EH (cell line): ENCODE measurements around the gene YEATS2.
"Not testable (repeated sequence)": the region's sequence is repeated elsewhere in the genome, so short reads cannot be mapped to it uniquely, and the experiment has no call there.

Source experiments
- DNase-seq: peaks from one replicate; pipeline ENCODE4 v3.0.0-alpha.2; 2015; ENCODE audit warnings: low read depth

YEATS2 gene

DNA sequence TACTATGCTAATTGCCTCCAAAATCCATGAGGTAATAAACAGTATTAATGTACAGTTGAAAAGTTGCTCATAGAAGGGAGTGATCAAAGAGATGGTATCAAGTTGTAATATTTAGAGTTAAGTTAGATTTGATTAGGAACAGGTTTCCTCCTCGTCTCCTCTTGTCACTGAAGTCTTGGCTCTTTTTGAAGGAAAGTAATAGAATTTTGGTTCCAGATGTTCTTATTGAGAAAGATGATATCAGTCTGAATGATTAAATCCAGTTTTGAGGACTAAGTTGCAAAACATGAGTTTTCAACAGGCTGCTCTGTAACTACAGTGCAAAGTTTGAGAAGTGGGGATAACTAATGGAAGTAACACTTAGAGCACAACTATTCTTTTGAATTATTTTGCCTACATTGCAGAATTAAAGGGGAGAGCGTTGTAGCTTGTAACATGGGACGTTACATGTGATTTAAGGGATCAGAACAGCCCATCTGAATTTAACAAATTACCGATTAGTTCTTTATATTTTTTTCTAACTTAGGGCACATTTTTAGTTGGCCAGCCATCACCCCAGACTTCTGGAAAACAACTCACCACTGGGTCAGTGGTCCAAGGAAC lies 79.5 kb downstream of the YEATS2 start:
- DNase-seq: no peak

DNA sequence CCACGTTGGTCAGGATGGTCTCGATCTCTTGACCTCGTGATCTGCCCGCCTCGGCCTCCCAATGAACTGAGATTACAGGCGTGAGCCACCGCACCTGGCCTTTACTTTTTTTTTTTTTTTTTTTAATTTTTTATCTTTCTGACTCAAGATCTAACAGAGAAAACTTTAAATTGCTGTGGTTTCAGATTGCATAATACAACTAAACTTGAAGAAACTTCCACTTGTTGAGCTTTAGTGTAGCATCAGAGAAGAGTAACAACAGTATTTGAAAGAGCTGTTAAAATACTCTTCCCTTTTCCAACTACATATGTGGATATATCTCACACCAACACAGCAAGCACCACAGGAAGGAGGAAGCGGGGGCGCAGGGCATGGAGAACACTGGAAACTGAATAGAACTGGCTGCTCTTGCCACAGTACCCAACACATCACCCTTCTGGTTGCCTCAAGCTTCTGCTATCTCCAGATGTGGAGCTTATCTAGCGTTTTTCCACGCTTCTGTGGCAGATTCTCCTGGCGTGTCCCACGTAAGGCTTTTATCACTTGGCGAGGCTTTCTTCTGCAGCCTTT lies 82.4 kb downstream of the YEATS2 start:
- no peak for DNase-seq

DNA sequence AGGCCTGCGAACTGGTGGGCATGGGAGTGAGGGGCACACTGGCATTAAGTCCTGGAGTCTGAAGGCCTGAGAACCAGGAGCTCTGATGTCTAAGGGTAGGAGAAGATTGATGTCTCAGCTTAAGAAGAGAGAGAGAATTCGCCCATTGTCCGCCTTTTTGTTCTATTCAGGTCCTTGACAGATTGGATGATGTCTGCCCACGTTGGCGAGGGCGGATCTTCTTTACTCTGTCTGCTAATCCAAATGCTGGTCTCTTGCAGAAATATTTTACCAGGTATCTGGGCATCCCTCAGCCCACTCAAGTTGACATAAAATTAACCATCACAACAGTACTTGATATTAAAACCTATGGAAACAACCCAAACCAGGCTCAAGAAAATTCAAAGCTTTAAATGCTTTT lies 83.6 kb downstream of the YEATS2 start:
- DNase-seq: no peak

DNA sequence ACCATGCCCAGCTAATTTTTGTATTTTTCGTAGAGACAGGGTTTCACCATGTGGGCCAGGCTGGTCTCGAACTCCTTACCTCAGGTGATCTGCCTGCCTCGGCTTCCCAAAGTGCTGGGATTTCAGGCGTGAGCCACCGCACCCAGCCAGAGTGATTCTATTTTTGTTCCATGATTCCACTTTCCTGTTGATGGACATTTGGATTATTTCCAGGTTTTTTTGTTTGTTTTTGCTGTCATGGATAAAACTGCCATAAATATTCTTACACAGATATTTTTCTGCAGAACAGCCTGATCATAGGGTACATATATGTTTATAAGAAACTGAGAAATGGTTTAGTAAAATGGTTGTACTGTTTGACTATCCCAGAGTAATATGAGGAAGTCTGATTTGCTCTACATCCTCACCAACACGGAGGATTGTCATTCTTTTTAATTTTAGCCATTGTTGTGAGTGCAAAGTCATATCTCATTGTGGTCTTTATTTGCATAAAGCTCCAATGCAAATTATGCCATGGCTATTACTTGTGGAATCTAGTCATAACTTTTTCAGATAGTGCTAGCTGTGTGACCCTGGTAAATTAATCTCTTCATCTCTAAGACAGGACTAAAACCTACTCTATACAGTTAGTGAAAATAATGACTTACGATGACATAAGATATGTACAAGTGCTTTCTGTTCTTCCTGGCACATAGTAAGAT lies 85.1 kb downstream of the YEATS2 start:
- DNase-seq: no peak

GRCh38 chr3:183784503-183784902 lies 86.9 kb downstream of the YEATS2 start:
- DNase-seq: not testable (repeated sequence)

DNA sequence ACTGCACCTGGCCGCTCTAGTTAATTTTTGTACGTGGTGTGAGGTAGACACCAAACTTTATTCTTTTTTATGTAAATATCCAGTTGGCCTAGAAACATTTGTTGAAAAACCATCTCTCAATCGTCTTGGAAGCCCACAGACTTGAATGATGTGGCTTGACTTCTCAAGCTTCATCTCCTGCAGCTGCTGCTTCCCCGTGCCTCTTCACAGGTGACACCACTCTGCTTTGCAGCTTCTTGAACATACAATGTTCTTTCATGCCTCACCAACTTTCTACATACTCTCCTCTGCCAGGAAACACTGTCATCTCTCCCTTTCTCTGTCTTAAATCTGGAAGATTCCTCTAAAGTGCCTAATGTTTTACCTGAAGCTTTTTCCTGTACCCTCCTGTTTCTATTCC lies 92.2 kb downstream of the YEATS2 start:
- no peak for DNase-seq

GRCh38 chr3:183790700-183791099 lies 93.1 kb downstream of the YEATS2 start:
- DNase-seq: no peak

DNA sequence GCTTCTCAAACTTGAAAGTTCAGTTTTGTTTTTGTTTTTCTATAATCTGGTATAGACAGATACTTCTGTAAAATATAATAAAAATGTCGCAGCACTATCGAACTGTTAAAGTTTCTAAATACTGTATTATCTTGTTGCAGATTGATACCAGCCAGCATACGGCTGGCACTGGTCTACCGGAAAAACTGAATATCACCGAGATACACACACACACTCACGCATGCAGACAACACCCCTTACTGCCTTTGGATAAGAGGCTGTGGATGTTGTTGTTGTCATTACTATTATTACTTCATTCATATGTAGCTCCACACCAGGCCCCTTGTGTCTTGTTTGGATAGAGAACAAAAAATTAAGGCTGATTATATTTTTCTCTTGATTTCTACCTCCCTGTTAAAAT lies 95.4 kb downstream of the YEATS2 start:
- no peak for DNase-seq

DNA sequence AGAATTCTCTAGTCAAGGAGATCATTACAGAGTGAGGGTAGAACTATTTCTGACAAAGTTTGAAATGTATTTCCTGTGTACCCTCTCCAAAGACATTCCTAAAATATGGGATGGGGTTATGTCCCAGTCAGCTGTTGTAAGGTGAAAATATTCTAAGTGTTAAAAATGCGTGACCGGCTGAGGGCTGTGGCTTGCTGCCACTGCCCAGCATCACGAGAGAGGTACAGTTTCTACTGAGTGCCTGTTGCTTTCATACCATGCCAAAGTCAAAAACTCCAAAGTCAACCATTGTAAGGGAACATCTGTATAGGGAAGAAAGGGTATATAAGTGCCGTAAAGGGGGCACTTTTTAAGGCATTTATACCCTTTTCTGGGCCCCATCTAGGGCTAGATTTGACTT lies 96.9 kb downstream of the YEATS2 start:
- DNase-seq: no peak

- no peak for DNase-seq
Observed at GRCh38 chr3:183796372-183796771, 98.8 kb downstream of the YEATS2 start.

DNA sequence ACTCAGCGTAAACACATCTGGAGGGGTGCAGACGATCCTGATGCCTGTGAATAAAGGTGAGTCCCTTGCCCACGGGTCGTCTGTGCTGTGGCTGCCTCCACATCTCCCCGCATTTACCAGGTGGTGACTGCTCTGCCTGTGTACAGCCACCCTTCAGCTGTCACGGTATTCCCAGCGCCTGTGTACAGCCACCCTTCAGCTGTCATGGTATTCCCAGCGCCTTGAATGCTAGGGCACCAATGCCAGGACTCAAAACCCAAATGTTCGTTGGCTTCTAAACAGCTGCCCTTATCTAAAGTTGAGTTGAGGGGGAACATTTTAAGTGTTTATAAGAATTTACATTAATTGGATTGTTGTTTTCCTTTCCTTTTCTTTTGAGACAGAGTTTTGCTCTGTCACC lies 100.4 kb downstream of the YEATS2 start:
- DNase-seq: no peak

- DNase-seq: no peak
Observed at GRCh38 chr3:183799461-183799860, 101.9 kb downstream of the YEATS2 start.

DNA sequence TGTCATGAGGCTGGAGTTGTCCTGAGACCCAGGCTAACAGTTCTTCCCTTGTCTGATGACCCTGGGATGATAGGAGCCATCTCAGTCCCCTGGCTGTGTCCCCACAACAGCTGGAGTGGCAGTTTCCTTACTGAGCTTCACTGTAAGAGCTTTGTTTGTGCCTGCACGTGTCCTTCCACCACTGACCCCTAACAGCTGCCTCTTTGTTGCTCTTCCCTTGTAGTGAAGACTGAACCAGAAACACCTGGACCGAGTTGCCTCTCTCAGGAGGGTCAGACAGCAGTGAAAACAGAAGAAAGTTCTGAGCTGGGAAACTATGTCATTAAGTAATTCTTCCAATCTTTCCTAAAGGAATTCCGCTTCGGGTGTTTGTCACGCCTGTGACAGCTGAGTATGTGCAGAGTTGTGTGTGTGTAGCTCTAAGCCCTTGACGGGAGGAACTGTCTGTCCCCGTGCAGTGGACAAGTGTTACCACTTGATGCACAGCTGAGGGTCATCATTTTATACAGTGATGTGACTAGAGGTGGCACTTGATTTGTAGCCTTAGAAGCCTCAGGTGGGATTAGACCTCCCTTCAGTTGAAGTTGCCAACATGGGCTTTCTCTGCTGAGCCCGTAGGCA lies 102.8 kb downstream of the YEATS2 start:
- DNase-seq: no peak

- DNase-seq: no peak
Observed at GRCh38 chr3:183801601-183802000, 104.0 kb downstream of the YEATS2 start.

DNA sequence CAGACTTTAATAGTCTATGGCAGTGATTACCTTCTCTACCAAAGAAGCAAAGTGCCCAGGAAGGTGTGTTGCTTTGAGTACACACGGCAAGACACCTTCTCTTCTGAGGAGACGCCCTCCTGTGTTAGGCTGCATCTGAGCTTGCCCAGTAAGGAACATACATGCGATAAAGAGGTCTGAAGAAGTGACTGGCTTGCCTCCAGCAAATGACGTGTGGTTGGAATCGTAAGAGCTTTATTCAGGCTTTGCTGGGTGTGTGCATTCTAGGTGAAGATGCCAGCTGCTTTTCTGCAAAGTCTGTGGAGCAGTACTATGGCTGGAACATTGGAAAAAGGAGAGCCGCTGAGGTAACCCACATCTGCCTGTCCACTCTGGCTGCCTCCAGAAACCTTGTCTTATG lies 105.4 kb downstream of the YEATS2 start:
- no peak for DNase-seq

DNA sequence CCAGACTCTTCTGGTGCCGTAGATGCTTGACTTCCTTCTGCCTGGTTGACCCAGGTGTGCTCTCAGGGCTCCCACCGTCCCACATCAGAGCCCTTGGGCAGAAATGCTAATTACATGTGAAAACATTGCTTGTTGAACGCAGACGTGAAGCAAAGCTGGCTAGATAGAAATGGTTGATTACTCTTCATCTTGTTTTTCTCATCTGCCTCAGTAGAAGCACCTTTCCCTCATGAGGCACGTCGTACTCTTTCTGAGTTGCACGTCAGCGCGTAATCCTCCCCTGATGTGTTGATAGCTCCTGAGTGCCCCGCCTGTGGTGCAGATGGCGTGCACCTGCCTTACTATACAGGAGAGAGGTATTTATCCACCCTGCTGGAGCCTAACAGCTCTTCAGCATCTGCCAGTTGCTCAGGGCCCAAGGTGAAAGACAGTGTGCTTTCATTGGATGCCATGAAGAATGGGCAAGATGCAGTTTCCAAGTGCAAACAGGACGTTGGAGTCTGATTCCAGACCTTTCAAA lies 109.7 kb downstream of the YEATS2 start:
- no peak for DNase-seq

DNA sequence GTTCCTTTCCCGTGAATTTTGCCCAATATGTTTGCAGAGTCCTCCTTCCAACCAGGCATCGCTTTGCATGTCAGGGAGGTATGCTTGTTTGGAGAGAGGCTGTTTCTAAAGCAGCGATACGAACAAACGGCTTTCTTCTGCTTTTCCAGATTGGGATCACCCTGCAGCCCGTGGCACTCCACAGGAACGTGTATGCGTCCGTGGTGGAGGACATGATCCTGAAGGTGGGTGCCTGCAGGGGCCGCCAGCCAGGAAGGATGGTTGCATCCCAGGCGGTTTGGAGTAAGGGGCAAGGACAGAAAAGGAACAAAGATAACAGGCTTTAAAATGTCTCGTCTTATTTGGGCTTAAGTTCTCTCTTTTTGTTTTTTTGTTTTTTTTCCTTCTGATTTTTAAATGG lies 110.3 kb downstream of the YEATS2 start:
- no peak for DNase-seq

- DNase-seq: no peak
Observed at GRCh38 chr3:183808355-183808754, 110.8 kb downstream of the YEATS2 start.

- DNase-seq: no peak
Observed at GRCh38 chr3:183809270-183809669, 111.7 kb downstream of the YEATS2 start.

- no peak for DNase-seq
Observed at GRCh38 chr3:183810643-183811594, 113.3 kb downstream of the YEATS2 start.

GRCh38 chr3:183811638-183812037 lies 114.0 kb downstream of the YEATS2 start:
- no peak for DNase-seq
